ENCODE data around the gene ANKRD65.

ANKRD65 gene

DNA sequence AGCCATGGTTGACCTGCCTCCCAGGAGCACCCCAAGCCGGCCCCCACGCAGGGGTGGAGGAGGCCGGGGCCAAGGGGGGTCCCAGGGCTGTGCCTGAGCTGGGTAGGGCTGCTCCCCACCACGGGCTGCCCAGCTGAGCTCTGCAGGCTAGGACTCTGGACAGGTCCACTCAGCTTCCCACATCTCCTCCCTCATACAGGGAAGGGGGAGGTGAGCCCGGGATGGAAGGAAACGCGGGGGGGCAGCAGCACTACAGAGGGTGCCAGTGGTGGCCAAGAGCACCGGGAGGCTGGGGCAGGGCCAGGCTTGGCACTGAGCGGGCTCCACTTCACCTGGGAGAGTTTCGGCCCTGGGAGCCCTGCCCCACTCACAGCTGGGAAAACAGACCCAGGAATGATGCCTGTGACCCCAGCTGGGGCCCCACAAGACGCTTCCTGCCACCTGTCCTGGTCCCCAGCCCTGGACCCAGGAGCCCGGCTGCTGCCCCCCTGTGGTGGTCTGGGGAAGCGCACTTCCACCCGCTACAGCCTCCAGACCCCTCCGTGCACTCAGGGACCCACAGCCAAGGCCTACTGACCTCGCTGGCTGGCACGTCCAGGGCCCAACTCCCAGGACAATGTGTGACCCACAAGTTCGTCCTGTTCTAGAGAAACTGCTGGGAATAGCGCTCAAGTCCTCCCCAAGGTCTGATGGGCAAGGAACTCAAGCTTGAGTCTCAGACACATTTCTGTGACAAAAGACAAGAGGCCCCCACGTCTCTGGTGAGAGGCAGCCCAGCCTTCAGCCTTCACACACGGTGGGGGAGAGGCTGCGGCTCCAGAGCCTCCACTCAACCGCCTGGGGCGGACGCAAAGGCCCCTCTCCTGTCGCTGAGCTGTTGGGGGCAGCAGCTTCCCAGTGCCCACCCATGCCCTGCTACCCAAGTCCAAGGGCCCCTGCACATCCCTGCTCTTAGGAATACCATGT, 49.0 kb downstream of the ANKRD65 start:
- TF ChIP-seq, protein P1, sequence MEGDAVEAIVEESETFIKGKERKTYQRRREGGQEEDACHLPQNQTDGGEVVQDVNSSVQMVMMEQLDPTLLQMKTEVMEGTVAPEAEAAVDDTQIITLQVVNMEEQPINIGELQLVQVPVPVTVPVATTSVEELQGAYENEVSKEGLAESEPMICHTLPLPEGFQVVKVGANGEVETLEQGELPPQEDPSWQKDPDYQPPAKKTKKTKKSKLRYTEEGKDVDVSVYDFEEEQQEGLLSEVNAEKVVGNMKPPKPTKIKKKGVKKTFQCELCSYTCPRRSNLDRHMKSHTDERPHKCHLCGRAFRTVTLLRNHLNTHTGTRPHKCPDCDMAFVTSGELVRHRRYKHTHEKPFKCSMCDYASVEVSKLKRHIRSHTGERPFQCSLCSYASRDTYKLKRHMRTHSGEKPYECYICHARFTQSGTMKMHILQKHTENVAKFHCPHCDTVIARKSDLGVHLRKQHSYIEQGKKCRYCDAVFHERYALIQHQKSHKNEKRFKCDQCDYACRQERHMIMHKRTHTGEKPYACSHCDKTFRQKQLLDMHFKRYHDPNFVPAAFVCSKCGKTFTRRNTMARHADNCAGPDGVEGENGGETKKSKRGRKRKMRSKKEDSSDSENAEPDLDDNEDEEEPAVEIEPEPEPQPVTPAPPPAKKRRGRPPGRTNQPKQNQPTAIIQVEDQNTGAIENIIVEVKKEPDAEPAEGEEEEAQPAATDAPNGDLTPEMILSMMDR (IDR thresholded peaks at IDR 0.05): peak; percentile 96

DNA sequence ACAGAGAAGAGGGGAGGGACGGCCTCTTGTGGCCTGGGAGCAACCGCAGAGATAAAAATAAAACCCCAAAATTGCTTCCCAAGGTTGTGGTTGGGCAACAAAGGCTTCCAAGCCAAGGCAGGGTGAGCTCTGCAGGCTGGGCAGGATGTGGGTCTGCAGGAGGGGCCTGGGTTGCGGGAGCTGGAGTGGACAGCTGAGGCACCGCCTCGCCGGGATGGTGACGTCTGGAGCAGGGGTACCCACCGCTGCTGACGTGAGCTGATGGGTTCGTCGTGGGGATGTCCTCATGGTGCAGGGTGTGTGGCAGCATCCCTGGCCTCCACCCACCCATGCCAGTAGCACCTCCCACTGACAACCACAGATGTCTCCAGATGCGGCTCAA, 49.7 kb downstream of the ANKRD65 start:
- TF ChIP-seq, protein P1 (IDR thresholded peaks at IDR 0.05): no peak

DNA sequence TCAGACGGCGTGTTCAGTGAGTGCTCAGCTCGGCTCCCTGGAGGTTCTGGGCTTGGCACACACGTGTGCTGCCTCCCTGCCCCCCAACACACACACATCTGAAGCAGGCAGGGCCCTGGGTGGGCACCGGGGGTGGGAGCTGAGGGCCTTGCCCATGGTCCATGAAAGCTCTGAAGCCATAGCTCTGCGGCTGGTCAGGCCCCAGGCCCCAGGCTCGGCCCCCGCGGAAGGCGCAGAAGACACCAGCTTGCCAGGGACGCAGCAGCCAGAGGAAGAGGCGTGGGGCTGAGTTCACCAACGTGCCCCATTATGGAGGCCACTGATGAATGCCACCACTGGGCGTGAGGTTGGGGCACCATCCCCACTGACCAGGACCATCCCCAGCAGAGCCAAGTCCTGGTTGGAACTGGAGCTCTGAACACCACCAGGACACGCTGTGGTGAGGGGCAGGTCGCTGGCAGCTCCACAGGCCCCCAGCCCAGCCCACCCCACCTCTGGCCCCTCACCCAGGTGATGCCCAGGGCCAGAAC, 50.2 kb downstream of the ANKRD65 start:
- TF ChIP-seq, protein P1 (IDR thresholded peaks at IDR 0.05): no peak

Data from LNCAP (cell line).